Coronary artery (tissue), 2 donors: ENCODE measurements around the gene ADAMTS18.

ENCODE experiments used
- DNase-seq: peaks from one replicate; pipeline ENCODE4 v3.0.0-alpha.2; 2017; ENCODE audit warnings: low spot score
- H3K27ac ChIP-seq, 2 donors: fragments of 200-600 bp; sonication (generic); one replicate each; pipeline ENCODE4 v1.5.1; 2016 to 2019
- H3K4me3 ChIP-seq: fragments of 200-600 bp; sonication (generic); 2 replicates; pipeline ENCODE4 v1.5.1; 2016; ENCODE audit warnings: mild to moderate bottlenecking, moderate library complexity
- CTCF ChIP-seq: fragments of 200-600 bp; sonication (generic); IDR thresholded peaks from one replicate; pipeline ENCODE4 v1.5.1; 2019; ENCODE audit warnings: antibody characterized with exemption

The ADAMTS18 gene

GRCh38 chr16:77403732-77404131 is 31.1 kb downstream of the ADAMTS18 start:
- H3K27ac ChIP-seq: no peak overlapping the region
- no peak for TF ChIP-seq CTCF
- no peak overlapping the region for H3K4me3 ChIP-seq
- DNase-seq: no peak

GRCh38 chr16:77402672-77403071 is 32.2 kb downstream of the ADAMTS18 start:
- no peak for DNase-seq
- H3K27ac ChIP-seq: no peak overlapping the region
- no peak for TF ChIP-seq CTCF
- no peak overlapping the region for H3K4me3 ChIP-seq

- DNase-seq: no peak
- no peak overlapping the region for H3K27ac ChIP-seq
- H3K4me3 ChIP-seq: no peak overlapping the region
- TF ChIP-seq CTCF: no peak
Observed at GRCh38 chr16:77402118-77402517, 32.7 kb downstream of the ADAMTS18 start.

GRCh38 chr16:77399546-77399945 is 35.3 kb downstream of the ADAMTS18 start:
- H3K27ac ChIP-seq: no peak overlapping the region
- no peak for TF ChIP-seq CTCF
- no peak overlapping the region for H3K4me3 ChIP-seq
- DNase-seq: no peak

GRCh38 chr16:77399066-77399465 is 35.8 kb downstream of the ADAMTS18 start:
- TF ChIP-seq CTCF: no peak
- DNase-seq: no peak
- Histone ChIP-seq H3K27ac (no peak overlapping the region), H3K4me3 (no peak overlapping the region)

GRCh38 chr16:77398495-77398894 is 36.3 kb downstream of the ADAMTS18 start:
- no peak for DNase-seq
- no peak overlapping the region for H3K4me3 ChIP-seq
- no peak for TF ChIP-seq CTCF
- no peak overlapping the region for H3K27ac ChIP-seq

GRCh38 chr16:77396461-77396860 is 38.4 kb downstream of the ADAMTS18 start:
- DNase-seq: no peak
- no peak for TF ChIP-seq CTCF
- Histone ChIP-seq H3K27ac (no peak overlapping the region), H3K4me3 (no peak overlapping the region)
